Measurements from ENCODE around the gene ACP7.

The ACP7 gene

DNA sequence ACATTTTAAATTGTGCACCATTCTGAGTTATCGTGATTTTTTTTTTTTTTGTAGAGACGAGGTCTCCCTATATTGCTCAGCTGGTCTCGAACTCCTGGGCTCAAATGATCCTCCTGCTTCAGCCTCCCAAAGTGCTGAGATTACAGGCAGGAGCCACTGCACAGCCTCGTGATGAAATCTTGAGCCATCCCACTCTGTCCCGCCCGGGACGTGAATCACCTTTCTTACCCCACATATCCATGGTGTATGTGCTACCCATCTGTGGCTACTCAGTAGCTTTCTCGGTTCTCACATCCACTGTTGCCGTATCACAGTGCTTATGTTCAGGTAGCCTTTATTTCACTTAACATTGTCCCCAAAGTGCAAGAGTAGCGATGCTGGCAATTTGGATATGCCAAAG lies 67.9 kb downstream of the ACP7 start:
- DNase-seq: no peak

DNA sequence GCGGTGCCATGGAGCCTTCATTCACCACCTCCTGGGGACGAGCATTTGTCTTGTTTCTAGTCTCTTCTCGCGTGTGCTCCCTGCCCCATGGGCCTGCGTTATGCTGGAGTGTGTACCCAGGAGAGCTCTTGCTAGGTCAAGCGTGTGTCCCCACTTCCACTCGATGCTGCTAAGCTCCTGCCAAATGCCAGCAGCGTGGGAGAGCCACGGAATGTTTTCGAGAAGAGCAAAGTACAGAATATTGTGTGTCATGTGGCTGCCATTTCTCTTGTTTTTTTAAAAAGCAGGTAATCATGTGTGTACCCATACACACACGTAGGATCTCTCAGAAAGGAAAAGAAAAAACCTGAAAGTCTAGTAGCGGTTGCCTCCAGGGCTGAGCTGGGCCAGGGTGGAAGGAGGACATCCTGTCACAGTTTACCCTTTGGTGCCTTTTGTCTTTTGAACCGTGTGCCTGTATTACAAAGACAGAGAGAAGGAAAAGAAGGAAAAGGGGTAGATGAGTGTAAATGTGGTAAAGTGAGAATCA lies 70.0 kb downstream of the ACP7 start:
- DNase-seq: no peak

DNA sequence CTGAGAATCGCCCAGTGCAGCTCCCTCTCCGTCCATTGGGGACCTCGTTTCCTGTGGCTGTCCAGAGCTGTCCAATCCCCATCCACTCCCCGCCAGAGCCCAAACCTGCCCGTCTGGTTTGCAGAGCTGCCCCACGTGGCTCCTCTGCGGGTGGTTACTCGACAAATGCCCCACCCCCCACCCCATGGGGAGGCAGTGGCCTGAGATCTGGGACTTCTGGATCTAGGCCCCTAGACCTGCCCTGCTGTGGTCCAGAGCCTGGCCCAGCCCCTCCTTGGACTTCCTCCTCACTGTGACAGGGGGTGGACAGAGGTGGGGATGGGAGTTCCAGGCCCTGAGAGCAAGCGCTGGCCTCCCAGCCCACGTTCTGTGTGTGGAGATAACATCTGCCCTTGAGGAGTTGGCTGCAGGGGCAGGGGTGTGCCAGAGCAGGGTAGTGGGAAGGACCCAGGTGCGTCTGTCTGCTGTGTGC lies 70.5 kb downstream of the ACP7 start:
- no peak for DNase-seq

DNA sequence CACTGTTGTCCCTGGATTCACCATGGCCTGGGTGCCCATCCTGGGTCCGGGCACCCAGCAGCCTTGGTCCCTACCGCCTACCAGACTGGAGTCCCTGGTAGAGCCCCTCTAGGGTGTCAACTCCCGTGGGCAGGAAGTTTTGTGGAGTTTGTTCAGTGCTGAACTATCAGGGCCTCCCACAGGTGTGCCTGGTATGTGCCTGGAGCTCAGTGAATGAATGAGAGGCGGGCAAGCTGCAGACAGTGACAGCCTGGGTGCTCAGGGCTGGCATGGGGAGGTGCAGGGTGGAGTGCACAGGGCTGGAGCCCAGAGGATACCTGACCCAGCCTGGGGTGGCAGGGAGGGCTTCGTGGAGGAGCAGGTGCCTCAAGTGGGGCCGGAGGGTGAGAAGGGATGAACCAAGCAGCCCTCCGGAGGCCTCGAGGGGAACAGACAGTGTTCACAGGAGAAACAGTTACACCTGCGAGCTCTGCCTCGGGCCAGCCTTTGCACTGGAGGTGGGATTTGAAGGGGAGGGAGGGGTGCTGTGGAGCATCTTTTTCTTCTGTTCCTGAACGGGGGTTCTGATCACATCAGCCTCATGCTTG lies 71.0 kb downstream of the ACP7 start:
- DNase-seq: no peak

DNA sequence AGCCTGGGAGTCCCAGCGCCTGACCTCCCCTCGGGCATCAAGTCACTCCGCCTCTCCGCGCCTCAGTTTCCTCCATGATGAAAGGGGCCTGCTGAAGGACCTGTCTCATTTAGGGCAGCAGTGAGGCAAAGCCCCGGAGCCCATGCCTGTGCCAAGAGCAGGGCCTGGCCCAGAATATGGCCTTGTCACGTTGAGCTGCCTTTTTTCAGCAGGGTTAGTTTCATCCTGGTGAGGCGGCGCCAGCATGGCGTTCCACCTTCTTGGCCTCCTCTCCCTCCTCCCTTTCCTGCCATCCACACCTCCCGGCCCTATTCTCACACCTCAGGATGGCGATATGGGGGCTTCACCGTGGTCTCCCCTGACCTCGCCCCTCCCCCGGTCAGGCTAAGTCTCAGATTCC lies 71.6 kb downstream of the ACP7 start:
- no peak for DNase-seq

GRCh38 chr19:39156326-39157230 lies 72.4 kb downstream of the ACP7 start:
- no peak for DNase-seq

DNA sequence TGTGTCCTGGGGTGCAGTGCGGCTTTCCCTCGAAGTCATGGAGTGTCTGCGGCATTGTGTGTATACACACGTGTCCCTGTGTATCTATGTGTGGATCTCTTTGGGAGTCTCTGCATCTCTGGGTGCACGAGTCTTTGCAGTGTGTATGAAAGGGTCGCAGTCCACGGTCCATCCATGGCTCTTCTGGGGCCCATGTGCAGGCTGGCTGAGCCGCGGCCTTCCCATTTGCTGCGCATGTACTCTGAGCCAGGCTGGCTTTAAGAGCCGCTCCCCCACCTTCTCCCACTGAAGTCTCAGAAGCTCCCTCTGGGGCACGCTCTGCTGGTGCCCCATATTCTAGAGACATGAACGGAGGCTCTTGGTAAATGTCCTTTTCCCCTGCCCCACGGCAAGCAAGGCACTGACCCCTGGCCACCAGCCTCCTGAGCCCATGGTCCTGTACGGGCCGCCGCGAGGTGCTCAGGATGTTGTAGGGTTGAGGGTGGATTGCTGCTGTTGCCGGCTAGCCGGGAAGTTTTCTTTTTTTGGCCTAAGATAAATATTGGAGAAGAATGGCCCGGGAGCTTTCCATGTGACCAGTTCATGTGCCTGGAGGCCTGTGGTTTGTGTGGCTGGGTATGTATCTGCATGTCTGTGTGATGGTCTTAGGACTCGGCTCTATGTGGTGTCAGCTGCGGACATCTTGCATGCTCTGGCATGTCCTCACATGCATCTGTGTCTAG lies 73.3 kb downstream of the ACP7 start:
- DNase-seq: no peak

DNA sequence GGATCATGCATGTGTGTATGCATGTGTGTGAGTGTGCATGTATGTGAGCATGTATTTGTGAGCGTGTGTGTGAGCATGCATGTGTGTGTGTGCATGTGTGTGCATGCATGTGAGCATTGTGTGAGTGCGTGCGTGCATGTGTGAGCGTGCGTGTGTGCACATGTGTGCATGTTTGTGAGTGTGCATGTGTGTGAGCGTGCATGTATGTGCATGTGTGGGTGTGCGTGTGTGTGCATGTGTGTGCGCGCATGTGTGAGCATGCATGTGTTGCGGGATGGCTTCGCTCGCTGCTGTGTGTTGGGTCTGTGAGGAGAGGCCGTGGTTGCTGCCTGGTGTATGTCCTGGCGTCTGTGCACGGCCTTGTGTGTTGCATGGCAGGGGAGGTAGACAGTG lies 73.8 kb downstream of the ACP7 start:
- no peak for DNase-seq

DNA sequence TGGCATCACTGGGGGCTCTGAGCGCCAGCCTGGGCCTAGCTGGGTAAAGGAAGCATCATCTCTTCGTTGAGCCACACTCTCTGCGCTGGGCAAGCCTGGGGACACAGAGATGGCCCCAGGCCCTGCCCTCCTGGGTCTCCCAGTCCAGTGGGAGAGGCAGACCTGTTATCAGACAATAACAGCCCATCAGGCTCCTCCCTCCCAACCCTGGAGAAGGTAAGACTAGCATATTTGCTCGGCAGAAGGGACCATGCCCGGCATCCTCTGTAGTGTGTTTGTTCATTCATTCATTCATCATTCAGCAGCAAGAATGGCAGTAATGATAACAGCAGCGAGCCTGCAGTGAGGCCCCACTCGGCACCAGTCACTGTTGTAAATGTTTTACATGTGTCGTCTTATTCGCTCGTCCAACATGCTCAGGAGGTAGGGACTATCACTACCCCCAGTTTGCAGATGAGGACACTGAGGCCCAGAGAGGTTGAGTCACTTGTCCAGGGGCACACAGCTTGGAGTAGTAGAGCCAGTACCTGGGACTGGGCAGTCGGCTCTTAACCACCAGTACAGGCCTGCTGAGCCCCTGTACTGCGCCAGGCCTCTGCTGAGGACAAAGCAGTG lies 74.6 kb downstream of the ACP7 start:
- DNase-seq: no peak

DNA sequence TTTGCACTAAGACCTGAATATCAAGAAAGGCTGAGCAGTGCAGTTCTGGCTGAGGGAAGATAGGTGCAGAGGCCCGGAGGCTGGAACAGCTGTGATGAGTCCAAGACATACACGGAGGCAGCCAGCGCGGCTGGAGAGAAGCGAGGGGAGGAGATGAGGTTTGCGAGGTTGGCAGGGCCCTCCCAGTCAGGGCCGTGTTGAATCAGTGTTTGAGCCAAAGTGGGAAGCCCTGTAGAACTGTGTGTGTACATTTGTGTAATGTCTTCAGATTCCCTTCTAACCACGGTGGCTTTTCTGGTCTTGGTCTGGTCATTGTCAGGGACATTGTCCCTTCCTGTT lies 76.3 kb downstream of the ACP7 start:
- DNase-seq: no peak
